HL-60/S4 (cell line): ENCODE results near the gene LIME1.

ENCODE experiments used
- in situ Hi-C: fragments of 300-500 bp; cut with MboI; formaldehyde crosslinking; loops from 2 replicates; pipeline ENCODE4 v1.14.3; 2022; ENCODE audit warnings: low sequenced_read_pairs

LIME1 gene

GRCh38 chr20:63696628-63697356 is 39.7 kb upstream of the LIME1 start, which contains the start of gene TNFRSF6B:
Gene TNFRSF6B, plus strand, starts transcription at chr20:63696652. Its CDS starts 116 bp downstream, at chr20:63696768.
- in situ Hi-C loops: no loop called here

- in situ Hi-C loops: no loop called here
Measured at GRCh38 chr20:63697357-63697867, 39.1 kb upstream of the LIME1 start.

GRCh38 chr20:63697868-63698545 is 38.5 kb upstream of the LIME1 start:
- in situ Hi-C loops: no loop called here

GRCh38 chr20:63698739-63699465 is 37.6 kb upstream of the LIME1 start:
- in situ Hi-C loops: no loop called here

- in situ Hi-C loops: no loop called here
Measured at GRCh38 chr20:63699466-63700198, 36.8 kb upstream of the LIME1 start.

GRCh38 chr20:63700199-63701050 is 36.0 kb upstream of the LIME1 start:
- in situ Hi-C loops: no loop called here

- in situ Hi-C loops: no loop called here
Measured at GRCh38 chr20:63701051-63701328, 35.5 kb upstream of the LIME1 start.

GRCh38 chr20:63701329-63702035 is 35.0 kb upstream of the LIME1 start:
- in situ Hi-C loops: no loop called here

GRCh38 chr20:63702036-63702665 is 34.3 kb upstream of the LIME1 start:
- in situ Hi-C loops: no loop called here

- in situ Hi-C loops: no loop called here
Measured at GRCh38 chr20:63702751-63703470, 33.6 kb upstream of the LIME1 start.

GRCh38 chr20:63703471-63703975 is 32.9 kb upstream of the LIME1 start:
- in situ Hi-C loops: no loop called here

GRCh38 chr20:63703976-63704748 is 32.3 kb upstream of the LIME1 start:
- in situ Hi-C loops: no loop called here

GRCh38 chr20:63704749-63705117 is 31.7 kb upstream of the LIME1 start:
- in situ Hi-C loops: no loop called here

- in situ Hi-C loops: no loop called here
Measured at GRCh38 chr20:63705232-63706026, 31.0 kb upstream of the LIME1 start.

- in situ Hi-C loops: no loop called here
Measured at GRCh38 chr20:63706027-63706695, 30.3 kb upstream of the LIME1 start.

- in situ Hi-C loops: no loop called here
Measured at GRCh38 chr20:63706852-63707557, 29.5 kb upstream of the LIME1 start.
